HEK293T (cell line): ENCODE results near the gene TTC9C.
"Not testable (repeated sequence)": the region's sequence is repeated elsewhere in the genome, so short reads cannot be mapped to it uniquely, and the experiment has no call there.

Experiments
- ARNT ChIP-seq: fragments of 450-650 bp; IDR thresholded peaks from 2 replicates; pipeline ENCODE4 v1.6.1; 2017; ENCODE audit warnings: mild to moderate bottlenecking
- BHLHE40 ChIP-seq: fragments of 450-650 bp; IDR thresholded peaks from 2 replicates; pipeline ENCODE4 v1.6.1; 2016; ENCODE audit warnings: mild to moderate bottlenecking, moderate library complexity, borderline replicate concordance
- CTBP1 ChIP-seq: fragments of 450-650 bp; IDR thresholded peaks from 2 replicates; pipeline ENCODE4 v1.6.1; 2016; ENCODE audit warnings: borderline replicate concordance
- ELF4 ChIP-seq: fragments of 450-650 bp; IDR thresholded peaks from 2 replicates; pipeline ENCODE4 v1.6.1; 2017; ENCODE audit warnings: antibody characterized with exemption
- FOXA1 ChIP-seq: fragments of 450-650 bp; IDR thresholded peaks from 2 replicates; pipeline ENCODE4 v1.6.1; 2016; ENCODE audit warnings: mild to moderate bottlenecking
- FOXK2 ChIP-seq: fragments of 450-650 bp; IDR thresholded peaks from 2 replicates; pipeline ENCODE4 v1.6.1; 2016; ENCODE audit warnings: mild to moderate bottlenecking
- FOXM1 ChIP-seq: fragments of 450-650 bp; IDR thresholded peaks from 2 replicates; pipeline ENCODE4 v1.6.1; 2017; ENCODE audit warnings: mild to moderate bottlenecking, borderline replicate concordance
- HDGF ChIP-seq: fragments of 450-650 bp; IDR thresholded peaks from 2 replicates; pipeline ENCODE4 v1.6.1; 2017; ENCODE audit warnings: antibody characterized with exemption, borderline replicate concordance
- LEF1 ChIP-seq: fragments of 450-650 bp; IDR thresholded peaks from 2 replicates; pipeline ENCODE4 v1.6.1; 2017; ENCODE audit warnings: mild to moderate bottlenecking, borderline replicate concordance
- NFRKB ChIP-seq: fragments of 450-650 bp; IDR thresholded peaks from 2 replicates; pipeline ENCODE4 v1.6.1; 2016; ENCODE audit warnings: mild to moderate bottlenecking, moderate library complexity
- SP1 ChIP-seq: fragments of 450-650 bp; IDR thresholded peaks from 2 replicates; pipeline ENCODE4 v1.6.1; 2017
- SUZ12 ChIP-seq: fragments of 450-650 bp; IDR thresholded peaks from 2 replicates; pipeline ENCODE4 v1.6.1; 2016; ENCODE audit warnings: mild to moderate bottlenecking
- ZNF384 ChIP-seq: fragments of 450-650 bp; IDR thresholded peaks from 2 replicates; pipeline ENCODE4 v1.6.1; 2016
- TF ChIP-seq, protein P1 (sequence below): fragments of 450-650 bp; IDR thresholded peaks from 2 replicates; pipeline ENCODE4 v1.6.1; 2016

DNA sequence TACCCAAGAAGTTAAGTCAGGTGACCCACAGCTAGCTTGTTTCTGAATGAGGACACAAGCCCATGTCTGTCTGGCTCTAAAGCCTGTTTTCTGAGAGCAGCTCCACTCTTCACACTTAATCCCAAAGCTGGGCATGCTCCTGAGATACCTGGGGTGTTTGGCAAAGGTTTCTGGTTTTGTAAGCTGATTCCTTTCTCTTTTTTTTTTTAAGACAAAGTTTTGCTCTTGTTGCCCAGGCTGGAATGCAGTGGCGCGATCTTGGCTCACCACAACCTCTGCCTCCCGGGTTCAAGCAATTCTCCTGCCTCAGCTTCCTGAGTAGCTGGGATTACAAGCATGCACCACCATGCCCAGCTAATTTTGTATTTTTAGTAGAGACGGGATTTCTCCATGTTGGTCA, 34.7 kb upstream of the TTC9C start:
- TF ChIP-seq FOXM1, SP1, BHLHE40, CTBP1, SUZ12, LEF1, ELF4, NFRKB, ZNF384, FOXA1, HDGF, FOXK2, ARNT: not testable (repeated sequence)
- TF ChIP-seq, protein P1, sequence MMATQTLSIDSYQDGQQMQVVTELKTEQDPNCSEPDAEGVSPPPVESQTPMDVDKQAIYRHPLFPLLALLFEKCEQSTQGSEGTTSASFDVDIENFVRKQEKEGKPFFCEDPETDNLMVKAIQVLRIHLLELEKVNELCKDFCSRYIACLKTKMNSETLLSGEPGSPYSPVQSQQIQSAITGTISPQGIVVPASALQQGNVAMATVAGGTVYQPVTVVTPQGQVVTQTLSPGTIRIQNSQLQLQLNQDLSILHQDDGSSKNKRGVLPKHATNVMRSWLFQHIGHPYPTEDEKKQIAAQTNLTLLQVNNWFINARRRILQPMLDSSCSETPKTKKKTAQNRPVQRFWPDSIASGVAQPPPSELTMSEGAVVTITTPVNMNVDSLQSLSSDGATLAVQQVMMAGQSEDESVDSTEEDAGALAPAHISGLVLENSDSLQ, result not testable (repeated sequence)
